ENCODE results near the gene OR52I1. TPM values are rescaled to one million over a fixed set of nuclear protein-coding genes. Genes with fewer than 3 reads are reported as not detected.

OR52I1 gene
- total RNA-seq, 2 experiments from 2014 or later = not detected

- Histone ChIP-seq H3K79me2 (ENCODE audit: insufficient read depth, low read depth, low read length) (no peaks in the 10 kb centered on the region), H3K4me2 (ENCODE audit: low read length) (no peak overlapping the region), H3K9me3 (ENCODE audit: low read length) (no peaks in the 10 kb centered on the region), H2AFZ (ENCODE audit: low read length) (no peak overlapping the region), H4K20me1 (ENCODE audit: insufficient read depth, low read length) (no peaks in the 10 kb centered on the region), H3K27ac (ENCODE audit: low read depth, low read length, poor library complexity, severe bottlenecking) (no peak overlapping the region), H3K4me3 (ENCODE audit: low read depth, low read length, poor library complexity, severe bottlenecking) (no peak overlapping the region), H3K4me1 (ENCODE audit: insufficient read depth, low read length, poor library complexity, severe bottlenecking) (no peaks in the 10 kb centered on the region), H3K9me2 (ENCODE audit: insufficient read depth, low read length) (no peaks in the 10 kb centered on the region), H3K36me3 (ENCODE audit: insufficient read depth, low read length) (no peaks in the 10 kb centered on the region)
- intact Hi-C loops (cut with micrococcal nuclease; ENCODE audit: unreplicated experiment) = no loop called here
- CTCF ChIA-PET (ENCODE audit: unreplicated experiment) = no interaction called here
- no peak for DNase-seq (ENCODE audit: low spot score)
- TF ChIP-seq, protein P1, sequence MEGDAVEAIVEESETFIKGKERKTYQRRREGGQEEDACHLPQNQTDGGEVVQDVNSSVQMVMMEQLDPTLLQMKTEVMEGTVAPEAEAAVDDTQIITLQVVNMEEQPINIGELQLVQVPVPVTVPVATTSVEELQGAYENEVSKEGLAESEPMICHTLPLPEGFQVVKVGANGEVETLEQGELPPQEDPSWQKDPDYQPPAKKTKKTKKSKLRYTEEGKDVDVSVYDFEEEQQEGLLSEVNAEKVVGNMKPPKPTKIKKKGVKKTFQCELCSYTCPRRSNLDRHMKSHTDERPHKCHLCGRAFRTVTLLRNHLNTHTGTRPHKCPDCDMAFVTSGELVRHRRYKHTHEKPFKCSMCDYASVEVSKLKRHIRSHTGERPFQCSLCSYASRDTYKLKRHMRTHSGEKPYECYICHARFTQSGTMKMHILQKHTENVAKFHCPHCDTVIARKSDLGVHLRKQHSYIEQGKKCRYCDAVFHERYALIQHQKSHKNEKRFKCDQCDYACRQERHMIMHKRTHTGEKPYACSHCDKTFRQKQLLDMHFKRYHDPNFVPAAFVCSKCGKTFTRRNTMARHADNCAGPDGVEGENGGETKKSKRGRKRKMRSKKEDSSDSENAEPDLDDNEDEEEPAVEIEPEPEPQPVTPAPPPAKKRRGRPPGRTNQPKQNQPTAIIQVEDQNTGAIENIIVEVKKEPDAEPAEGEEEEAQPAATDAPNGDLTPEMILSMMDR (conservative IDR thresholded peaks at IDR 0.05; ENCODE audit: low read length) = no peak
- TF ChIP-seq EZH2phosphoT487 (IDR thresholded peaks at IDR 0.05; ENCODE audit: borderline replicate concordance, low read depth, low read length) = no peak
- POLR2A ChIA-PET = no interaction called here
- no TSS peak for BruUV-seq (replicated peaks)
These were observed 15.2 kb upstream of the OR52I1 start for GRCh38 chr11:4578624-4579023.

DNA sequence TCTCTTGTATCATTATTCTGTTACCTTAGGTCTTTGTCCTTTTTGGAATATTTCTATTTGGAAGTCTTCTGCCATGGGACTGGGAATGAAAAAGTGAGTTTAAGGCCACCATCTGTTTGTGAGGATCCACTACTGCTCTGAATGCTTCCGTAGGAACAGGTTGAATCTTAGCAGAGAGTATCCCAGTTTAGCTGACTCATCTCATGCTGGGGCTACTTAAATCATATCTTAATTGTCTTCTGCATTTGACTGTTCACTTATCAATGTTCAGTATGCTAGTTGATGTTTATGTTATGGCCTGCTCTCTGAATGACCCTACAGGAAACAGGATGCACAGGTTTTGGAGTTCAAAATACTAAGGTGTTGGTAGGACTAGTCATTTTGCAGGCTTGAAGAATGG, 13.7 kb upstream of the OR52I1 start:
- Histone ChIP-seq H3K9me2 (ENCODE audit: insufficient read depth, low read length) (no peaks in the 10 kb centered on the region), H3K36me3 (ENCODE audit: insufficient read depth, low read length) (no peaks in the 10 kb centered on the region), H3K79me2 (ENCODE audit: insufficient read depth, low read depth, low read length) (no peaks in the 10 kb centered on the region), H2AFZ (ENCODE audit: low read length) (no peak overlapping the region), H4K20me1 (ENCODE audit: insufficient read depth, low read length) (no peaks in the 10 kb centered on the region), H3K4me1 (ENCODE audit: insufficient read depth, low read length, poor library complexity, severe bottlenecking) (no peaks in the 10 kb centered on the region), H3K27ac (ENCODE audit: low read depth, low read length, poor library complexity, severe bottlenecking) (no peak overlapping the region), H3K9me3 (ENCODE audit: low read length) (no peaks in the 10 kb centered on the region), H3K4me2 (ENCODE audit: low read length) (no peak overlapping the region), H3K4me3 (ENCODE audit: low read depth, low read length, poor library complexity, severe bottlenecking) (no peak overlapping the region)
- ChIA-PET CTCF (ENCODE audit: unreplicated experiment) (no interaction called here), POLR2A (no interaction called here)
- no peak for DNase-seq (ENCODE audit: low spot score)
- no TSS peak for BruUV-seq (replicated peaks)
- TF ChIP-seq, protein P1 (conservative IDR thresholded peaks at IDR 0.05; ENCODE audit: low read length) = no peak
- no peak for TF ChIP-seq EZH2phosphoT487 (IDR thresholded peaks at IDR 0.05; ENCODE audit: borderline replicate concordance, low read depth, low read length)
- intact Hi-C loops (cut with micrococcal nuclease; ENCODE audit: unreplicated experiment) = no loop called here

DNA sequence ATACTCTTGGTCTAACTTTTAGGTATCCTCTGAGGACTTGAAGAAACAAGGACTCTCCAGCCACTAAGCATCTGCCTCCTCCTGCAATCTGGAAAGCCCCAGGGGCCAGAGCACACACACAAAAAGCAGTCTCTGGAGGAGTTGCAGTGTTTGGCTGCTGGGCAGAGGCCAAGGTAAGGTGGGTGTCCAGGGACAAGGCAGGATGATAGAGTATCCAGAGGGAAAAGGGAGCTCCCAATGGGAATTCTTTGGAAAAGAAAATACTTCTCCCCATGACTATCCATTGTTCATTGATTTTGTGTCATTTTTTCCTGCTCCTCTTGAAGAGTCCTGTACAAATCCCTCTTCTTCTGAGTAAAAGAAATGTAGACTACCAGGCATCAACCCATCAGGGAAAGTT, 12.4 kb upstream of the OR52I1 start, which contains the start of gene OR52I2:
Gene OR52I2 (plus strand): TSS at position 301 of the 400 bp plus-strand sequence.
- intact Hi-C loops (cut with micrococcal nuclease; ENCODE audit: unreplicated experiment) = no loop called here
- CTCF ChIA-PET (ENCODE audit: unreplicated experiment) = no interaction called here
- POLR2A ChIA-PET = interaction anchor here (0.6 kb wide), 1 partner anchor 56 kb away, joined by 3 read pairs; no protein-coding TSS in a partner anchor
- Histone ChIP-seq H3K4me1 (ENCODE audit: insufficient read depth, low read length, poor library complexity, severe bottlenecking) (no peaks in the 10 kb centered on the region), H3K4me3 (ENCODE audit: low read depth, low read length, poor library complexity, severe bottlenecking) (no peak within 1 kb of the TSS), H3K79me2 (ENCODE audit: insufficient read depth, low read depth, low read length) (no peaks in the 10 kb centered on the region), H3K27ac (ENCODE audit: low read depth, low read length, poor library complexity, severe bottlenecking) (no peak within 1 kb of the TSS), H2AFZ (ENCODE audit: low read length) (no peak within 1 kb of the TSS), H3K9me2 (ENCODE audit: insufficient read depth, low read length) (no peaks in the 10 kb centered on the region), H3K4me2 (ENCODE audit: low read length) (no peak within 1 kb of the TSS), H3K36me3 (ENCODE audit: insufficient read depth, low read length) (no peaks in the 10 kb centered on the region), H4K20me1 (ENCODE audit: insufficient read depth, low read length) (no peaks in the 10 kb centered on the region), H3K9me3 (ENCODE audit: low read length) (no peaks in the 10 kb centered on the region)
- no peak for DNase-seq (ENCODE audit: low spot score)
- BruUV-seq (replicated peaks) = no TSS peak
- no peak for TF ChIP-seq EZH2phosphoT487 (IDR thresholded peaks at IDR 0.05; ENCODE audit: borderline replicate concordance, low read depth, low read length)
- TF ChIP-seq, protein P1 (conservative IDR thresholded peaks at IDR 0.05; ENCODE audit: low read length) = no peak

Data from OCI-LY7 (cell line).